ENCODE measurements around the gene FBXW11. TPM values are rescaled to one million over a fixed set of nuclear protein-coding genes. Genes with fewer than 3 reads are reported as not detected.

FBXW11 gene
- total RNA-seq, 1 experiment from 2014 or later: 85.3 TPM

GRCh38 chr5:171898879-171899278, 107.6 kb downstream of the FBXW11 start:
- H3K9ac ChIP-seq (ENCODE audit: extremely low read depth, insufficient read length, low read length): no peak overlapping the region
- no peak overlapping the region for H2AFZ ChIP-seq (ENCODE audit: low read length)
- H3T11ph ChIP-seq (ENCODE audit: low read length): no peak overlapping the region
- no peaks in the 10 kb centered on the region for H3K4me1 ChIP-seq (ENCODE audit: insufficient read depth, low read length)
- H2BK5ac ChIP-seq (ENCODE audit: insufficient read length, low read length): no peak overlapping the region
- H3K9me3 Mint-ChIP-seq: no peaks in the 10 kb centered on the region
- TF ChIP-seq, protein P1, sequence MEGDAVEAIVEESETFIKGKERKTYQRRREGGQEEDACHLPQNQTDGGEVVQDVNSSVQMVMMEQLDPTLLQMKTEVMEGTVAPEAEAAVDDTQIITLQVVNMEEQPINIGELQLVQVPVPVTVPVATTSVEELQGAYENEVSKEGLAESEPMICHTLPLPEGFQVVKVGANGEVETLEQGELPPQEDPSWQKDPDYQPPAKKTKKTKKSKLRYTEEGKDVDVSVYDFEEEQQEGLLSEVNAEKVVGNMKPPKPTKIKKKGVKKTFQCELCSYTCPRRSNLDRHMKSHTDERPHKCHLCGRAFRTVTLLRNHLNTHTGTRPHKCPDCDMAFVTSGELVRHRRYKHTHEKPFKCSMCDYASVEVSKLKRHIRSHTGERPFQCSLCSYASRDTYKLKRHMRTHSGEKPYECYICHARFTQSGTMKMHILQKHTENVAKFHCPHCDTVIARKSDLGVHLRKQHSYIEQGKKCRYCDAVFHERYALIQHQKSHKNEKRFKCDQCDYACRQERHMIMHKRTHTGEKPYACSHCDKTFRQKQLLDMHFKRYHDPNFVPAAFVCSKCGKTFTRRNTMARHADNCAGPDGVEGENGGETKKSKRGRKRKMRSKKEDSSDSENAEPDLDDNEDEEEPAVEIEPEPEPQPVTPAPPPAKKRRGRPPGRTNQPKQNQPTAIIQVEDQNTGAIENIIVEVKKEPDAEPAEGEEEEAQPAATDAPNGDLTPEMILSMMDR (conservative IDR thresholded peaks at IDR 0.05): no peak
- H3K79me1 ChIP-seq (ENCODE audit: insufficient read depth, low read depth, low read length, poor library complexity, severe bottlenecking): no peaks in the 10 kb centered on the region
- peaks cover 18 to 19% of the 10 kb centered on the region in 2 experiments for H3K4me1 Mint-ChIP-seq
- no peaks in the 10 kb centered on the region for H3K27me3 ChIP-seq (ENCODE audit: insufficient read depth, low read length)
- H3K14ac ChIP-seq (ENCODE audit: insufficient read depth, low read length): no peak overlapping the region
- no peak overlapping the region for H2BK12ac ChIP-seq (ENCODE audit: insufficient read length, low read depth, low read length)
- H2AK5ac ChIP-seq (ENCODE audit: insufficient read length, low read length): no peak overlapping the region
- H3K23ac ChIP-seq (ENCODE audit: insufficient read length, low read depth, low read length): no peak overlapping the region
- no peak overlapping the region for H4K91ac ChIP-seq (ENCODE audit: insufficient read length, low read depth, low read length)
- H3K9me3 ChIP-seq (ENCODE audit: control insufficient read depth, low read depth, low read length): no peaks in the 10 kb centered on the region
- no peak overlapping the region for H3K4me2 ChIP-seq (ENCODE audit: insufficient read depth, insufficient read length, low read length)
- DNase-seq: no peak
- peaks cover 1 to 34% (median 8%) of the 10 kb centered on the region in 3 experiments; a peak in 4 of 7 replicates for H3K36me3 Mint-ChIP-seq (ENCODE audit: insufficient read depth in 1 of 3, low read depth in 3 of 3)
- no peak overlapping the region for H3K27ac Mint-ChIP-seq
- no peak overlapping the region for H3K27ac ChIP-seq (ENCODE audit: insufficient read length, low read depth, low read length)
- H3K23me2 ChIP-seq (ENCODE audit: insufficient read length, low read depth, low read length, poor library complexity, severe bottlenecking): no peaks in the 10 kb centered on the region
- H3K18ac ChIP-seq (ENCODE audit: insufficient read length, low read depth, low read length): no peak overlapping the region
- H2BK15ac ChIP-seq (ENCODE audit: low read depth, low read length): no peak overlapping the region
- H2BK20ac ChIP-seq (ENCODE audit: low read depth, low read length, poor library complexity, severe bottlenecking): no peak overlapping the region
- H4K5ac ChIP-seq (ENCODE audit: insufficient read length, low read depth, low read length): no peak overlapping the region
- H2BK120ac ChIP-seq (ENCODE audit: low read depth, low read length, poor library complexity, severe bottlenecking): no peak overlapping the region
- no CpG with 5 or more reads among the region's 1 CpG for WGBS (ENCODE audit: extremely low coverage, insufficient read length, low lambda C conversion rate)
- H3K56ac ChIP-seq (ENCODE audit: insufficient read length, low read depth, low read length): no peak overlapping the region
- no peaks in the 10 kb centered on the region for H3K27me3 Mint-ChIP-seq (ENCODE audit: low read depth)
- H3K4ac ChIP-seq (ENCODE audit: low read depth, low read length): no peak overlapping the region
- H3K4me3 Mint-ChIP-seq: no peak overlapping the region
- H3K79me2 ChIP-seq (ENCODE audit: insufficient read depth, low read length): no peaks in the 10 kb centered on the region; the same call in 1 of the 2 replicates
- no peak overlapping the region for H4K8ac ChIP-seq (replicated peaks; ENCODE audit: insufficient read length, low read depth, low read length)
- no peaks in the 10 kb centered on the region for H4K20me1 ChIP-seq (ENCODE audit: control insufficient read depth, insufficient read depth, insufficient read length)
